ENCODE results near the gene PRRT2. TPM values are rescaled to one million over a fixed set of nuclear protein-coding genes. Genes with fewer than 3 reads are reported as not detected.
"Not testable (repeated sequence)": the region's sequence is repeated elsewhere in the genome, so short reads cannot be mapped to it uniquely, and the experiment has no call there.

Gene PRRT2
- total RNA-seq, 1 donor from 2014 or later, result 0.52 TPM

DNA sequence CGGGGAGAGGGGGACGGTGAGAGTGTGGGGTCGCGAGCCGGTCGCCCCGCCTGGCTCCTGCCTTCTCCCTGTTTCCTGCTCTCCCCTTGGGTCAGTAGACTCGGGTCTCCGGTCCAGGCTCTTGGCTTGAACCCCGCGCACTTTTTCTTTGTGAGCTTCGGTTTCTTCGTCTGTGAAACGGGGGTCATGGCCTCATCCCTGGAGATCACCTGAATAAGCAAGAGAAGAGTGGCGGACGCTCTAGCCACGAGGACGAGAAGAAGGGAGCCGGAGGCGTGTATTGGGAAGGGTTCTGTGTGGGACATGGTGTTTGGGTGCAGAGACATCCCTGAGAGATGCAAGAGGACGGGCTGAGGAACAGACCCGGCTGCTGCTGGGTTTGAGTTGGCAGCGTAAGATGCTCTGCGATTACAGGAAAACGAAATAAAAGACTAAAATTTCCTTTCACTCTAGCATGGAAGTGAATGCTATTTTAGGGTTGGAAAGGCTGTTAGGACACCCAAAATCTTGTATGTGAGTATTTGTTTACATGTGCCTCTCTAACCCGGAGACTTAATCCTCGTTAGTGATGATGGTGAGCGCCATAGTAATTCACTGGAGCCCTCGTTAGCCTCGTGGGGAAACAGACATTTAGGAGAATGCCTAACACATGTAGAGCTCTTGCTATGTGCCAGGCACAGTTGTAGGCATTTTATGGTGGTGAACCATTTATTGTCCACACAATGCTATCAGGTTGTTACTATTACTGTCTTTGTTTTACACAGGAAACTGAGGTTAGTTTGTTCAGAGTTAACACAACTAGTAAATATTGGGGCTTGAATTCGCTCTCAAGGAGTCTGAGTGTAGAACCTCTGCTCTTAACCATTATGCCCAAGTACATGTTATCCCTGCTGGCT is 20.8 kb upstream of the PRRT2 start:
- no peaks in the 10 kb centered on the region for H3K27me3 ChIP-seq (ENCODE audit: control insufficient read depth in 3 of 3, insufficient read depth in 3 of 3, low read length in 3 of 3)
- peak overlapping the region; percentile 83 to 93 (median 88) for H3K4me3 ChIP-seq (ENCODE audit: low read length in 3 of 3)
- H3K9ac ChIP-seq (ENCODE audit: low read depth in 1 of 3, low read length in 3 of 3), result peak overlapping the region; percentile 66 to 83 (median 80)
- H3K9me3 ChIP-seq (ENCODE audit: control insufficient read depth in 3 of 3, low read length in 3 of 3), result no peaks in the 10 kb centered on the region
- H3K36me3 ChIP-seq (ENCODE audit: control insufficient read depth in 3 of 3, insufficient read depth in 3 of 3, low read length in 3 of 3), result no peaks in the 10 kb centered on the region
- H3K27ac ChIP-seq (ENCODE audit: low read depth, low read length), result peak overlapping the region; percentile 29
- H3K4me1 ChIP-seq (ENCODE audit: control insufficient read depth in 3 of 3, insufficient read depth in 3 of 3, low read length in 3 of 3), result peaks cover 15 to 25% (median 16%) of the 10 kb centered on the region in 3 donors

DNA sequence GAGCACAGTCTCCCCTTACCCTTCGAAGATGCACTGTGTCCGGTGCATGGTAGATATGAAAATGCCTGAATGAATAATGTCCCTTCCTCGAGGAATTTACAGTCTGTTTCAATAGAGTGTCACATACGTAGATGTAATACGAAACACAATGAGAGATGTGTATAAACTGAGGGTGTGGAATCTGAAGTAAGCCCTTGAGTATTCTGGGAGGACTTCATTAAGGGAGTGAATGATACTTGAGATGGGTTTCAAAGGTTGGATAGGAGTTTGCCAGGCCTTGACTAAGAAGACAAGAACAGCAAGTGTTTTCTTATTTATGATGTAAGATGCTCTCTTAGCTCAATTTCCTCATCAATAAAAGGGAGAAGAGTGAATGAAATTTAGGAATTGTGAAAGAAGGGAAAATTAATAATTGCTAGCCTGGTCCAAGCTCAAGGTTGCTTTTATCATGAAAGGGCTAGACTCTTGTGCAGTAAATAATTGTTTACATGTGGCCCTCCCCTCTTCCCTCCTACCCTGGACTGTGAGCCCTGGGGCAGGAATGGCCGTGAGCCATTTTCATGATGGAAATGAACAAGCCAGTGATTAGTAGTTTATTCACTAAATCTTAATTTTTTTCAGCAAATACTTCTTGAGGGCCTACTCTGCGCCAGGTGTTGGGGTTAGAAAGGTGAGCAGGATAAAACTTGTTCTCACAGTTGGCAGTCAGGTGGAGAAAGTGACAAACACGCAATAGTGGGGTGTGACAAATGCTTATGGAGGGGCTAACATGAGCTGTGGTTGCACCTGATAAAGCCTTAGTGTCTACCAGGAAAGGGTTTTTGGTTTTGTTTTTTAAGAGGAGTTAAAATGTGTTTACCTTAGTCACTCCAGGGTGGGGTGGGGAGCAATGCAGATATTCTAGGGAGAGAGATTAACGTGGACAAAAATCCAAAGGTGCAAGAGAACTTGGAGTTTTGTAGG is 19.9 kb upstream of the PRRT2 start:
- no peak overlapping the region for H3K4me3 ChIP-seq (ENCODE audit: low read length in 3 of 3)
- H3K9ac ChIP-seq (ENCODE audit: low read depth in 1 of 3, low read length in 3 of 3), result no peak overlapping the region
- H3K27me3 ChIP-seq (ENCODE audit: control insufficient read depth in 3 of 3, insufficient read depth in 3 of 3, low read length in 3 of 3), result no peaks in the 10 kb centered on the region
- no peaks in the 10 kb centered on the region for H3K9me3 ChIP-seq (ENCODE audit: control insufficient read depth in 3 of 3, low read length in 3 of 3)
- no peak overlapping the region for H3K27ac ChIP-seq (ENCODE audit: low read depth, low read length)
- peaks cover 0 to 4% (median 3%) of the 10 kb centered on the region in 3 donors for H3K36me3 ChIP-seq (ENCODE audit: control insufficient read depth in 3 of 3, insufficient read depth in 3 of 3, low read length in 3 of 3)
- H3K4me1 ChIP-seq (ENCODE audit: control insufficient read depth in 3 of 3, insufficient read depth in 3 of 3, low read length in 3 of 3), result peaks cover 15 to 25% (median 16%) of the 10 kb centered on the region in 3 donors

DNA sequence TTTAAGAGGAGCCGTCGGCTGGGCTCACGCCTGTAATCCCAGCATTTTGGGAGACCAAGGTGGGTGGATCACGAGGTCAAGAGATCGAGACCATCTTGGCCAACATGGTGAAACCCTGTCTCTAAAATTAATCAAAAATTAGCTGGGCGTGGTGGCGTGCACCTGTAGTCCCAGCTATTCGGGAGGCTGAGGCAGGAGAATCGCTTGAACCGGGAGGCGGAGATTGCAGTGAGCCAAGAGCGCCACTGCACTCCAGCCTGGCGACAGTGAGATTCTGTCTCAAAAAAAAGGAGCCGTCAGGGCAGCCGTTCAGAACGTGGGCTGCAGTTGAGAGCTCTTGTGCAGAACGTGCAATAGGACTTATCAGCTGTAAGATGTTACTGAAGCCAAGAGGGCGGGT is 18.8 kb upstream of the PRRT2 start:
- H3K4me3 ChIP-seq (ENCODE audit: low read length in 3 of 3); H3K36me3 ChIP-seq (ENCODE audit: control insufficient read depth in 3 of 3, insufficient read depth in 3 of 3, low read length in 3 of 3); H3K9me3 ChIP-seq (ENCODE audit: control insufficient read depth in 3 of 3, low read length in 3 of 3); H3K27ac ChIP-seq (ENCODE audit: low read depth, low read length); H3K27me3 ChIP-seq (ENCODE audit: control insufficient read depth in 3 of 3, insufficient read depth in 3 of 3, low read length in 3 of 3); H3K9ac ChIP-seq (ENCODE audit: low read depth in 1 of 3, low read length in 3 of 3): not testable (repeated sequence)
- H3K4me1 ChIP-seq (ENCODE audit: control insufficient read depth in 3 of 3, insufficient read depth in 3 of 3, low read length in 3 of 3), result peaks cover 15 to 25% (median 16%) of the 10 kb centered on the region in 3 donors

DNA sequence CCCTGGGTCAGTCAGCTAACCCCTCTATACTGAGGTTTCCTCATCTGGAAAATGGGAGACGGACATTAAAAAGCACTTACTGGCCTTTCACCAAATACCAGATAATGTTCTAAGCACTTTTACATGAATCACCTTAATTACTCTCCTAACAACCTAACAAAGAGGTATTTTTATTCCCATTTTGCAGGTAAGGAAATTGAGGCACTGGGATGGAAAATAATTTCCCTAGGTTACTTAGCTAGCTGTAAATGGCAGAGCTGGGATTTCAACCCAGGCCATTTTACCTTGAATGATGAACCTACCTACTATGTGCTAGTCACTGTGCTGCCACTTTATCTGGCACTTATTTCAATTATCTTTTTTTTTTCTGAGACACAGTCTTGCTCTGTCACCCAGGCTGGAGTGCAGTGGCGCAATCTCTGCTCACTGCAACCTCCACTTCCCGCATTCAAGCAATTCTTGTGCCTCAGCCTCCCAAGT is 17.7 kb upstream of the PRRT2 start:
- Histone ChIP-seq H3K36me3 (ENCODE audit: control insufficient read depth in 3 of 3, insufficient read depth in 3 of 3, low read length in 3 of 3) (peaks cover 13 to 17% (median 17%) of the 10 kb centered on the region in 3 donors), H3K27me3 (ENCODE audit: control insufficient read depth in 3 of 3, insufficient read depth in 3 of 3, low read length in 3 of 3) (no peaks in the 10 kb centered on the region), H3K4me3 (ENCODE audit: low read length in 3 of 3) (no peak overlapping the region), H3K9ac (ENCODE audit: low read depth in 1 of 3, low read length in 3 of 3) (no peak overlapping the region), H3K9me3 (ENCODE audit: control insufficient read depth in 3 of 3, low read length in 3 of 3) (no peaks in the 10 kb centered on the region), H3K27ac (ENCODE audit: low read depth, low read length) (no peak overlapping the region), H3K4me1 (ENCODE audit: control insufficient read depth in 3 of 3, insufficient read depth in 3 of 3, low read length in 3 of 3) (peaks cover 15 to 25% (median 16%) of the 10 kb centered on the region in 3 donors)

DNA sequence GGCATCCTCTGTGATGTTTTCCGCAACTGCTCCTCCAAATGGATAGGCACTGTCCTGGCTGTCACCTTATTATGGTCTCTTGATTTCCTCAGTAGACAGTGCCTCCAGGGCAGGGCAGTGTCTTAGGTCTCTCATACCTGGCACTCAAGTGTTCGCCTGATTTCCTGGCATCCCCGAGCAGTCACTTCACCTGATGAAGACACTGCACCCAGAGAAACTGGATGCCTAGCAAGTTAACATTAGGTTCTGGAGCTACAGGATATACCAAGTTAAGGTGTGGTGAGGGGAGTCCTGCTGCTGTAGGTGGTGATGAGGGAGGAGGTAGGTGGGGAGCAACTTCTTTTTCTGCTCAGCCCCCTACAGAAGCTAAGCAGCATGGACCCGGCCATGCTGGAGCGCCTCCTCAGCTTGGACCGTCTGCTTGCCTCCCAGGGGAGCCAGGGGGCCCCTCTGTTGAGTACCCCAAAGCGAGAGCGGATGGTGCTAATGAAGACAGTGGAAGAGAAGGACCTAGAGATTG is 9.5 kb upstream of the PRRT2 start:
- Histone ChIP-seq H3K9ac (ENCODE audit: low read depth in 1 of 3, low read length in 3 of 3) (no peak overlapping the region), H3K27ac (ENCODE audit: low read depth, low read length) (no peak overlapping the region), H3K27me3 (ENCODE audit: control insufficient read depth in 3 of 3, insufficient read depth in 3 of 3, low read length in 3 of 3) (no peaks in the 10 kb centered on the region), H3K36me3 (ENCODE audit: control insufficient read depth in 3 of 3, insufficient read depth in 3 of 3, low read length in 3 of 3) (peaks cover 13 to 20% (median 17%) of the 10 kb centered on the region in 3 donors), H3K4me3 (ENCODE audit: low read length in 3 of 3) (no peak overlapping the region), H3K9me3 (ENCODE audit: control insufficient read depth in 3 of 3, low read length in 3 of 3) (no peaks in the 10 kb centered on the region), H3K4me1 (ENCODE audit: control insufficient read depth in 3 of 3, insufficient read depth in 3 of 3, low read length in 3 of 3) (peaks cover 13 to 20% (median 16%) of the 10 kb centered on the region in 3 donors)

DNA sequence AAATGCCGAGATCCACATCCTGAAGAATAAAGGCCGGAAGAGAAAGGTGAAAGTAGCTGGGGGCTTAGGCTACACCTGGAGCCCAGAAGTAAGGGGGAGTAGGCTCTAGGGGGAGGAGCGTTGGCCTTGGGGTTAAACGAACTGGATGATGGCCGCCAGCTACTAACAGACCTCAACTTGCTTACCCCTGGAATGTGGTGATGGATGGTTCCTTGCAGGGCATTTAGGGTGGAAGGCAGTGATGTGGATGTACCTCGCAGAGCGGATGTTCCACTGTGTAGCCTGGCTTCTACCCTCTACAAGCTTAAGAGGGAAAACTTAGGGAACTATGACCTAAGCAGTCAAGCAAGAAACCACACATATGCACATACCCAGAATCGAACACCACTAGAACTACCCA is 8.0 kb upstream of the PRRT2 start:
- peak overlapping the region; percentile 93 to 98 (median 96) for H3K4me3 ChIP-seq (ENCODE audit: low read length in 3 of 3)
- H3K36me3 ChIP-seq (ENCODE audit: control insufficient read depth in 3 of 3, insufficient read depth in 3 of 3, low read length in 3 of 3), result peaks cover 12 to 16% (median 15%) of the 10 kb centered on the region in 3 donors

DNA sequence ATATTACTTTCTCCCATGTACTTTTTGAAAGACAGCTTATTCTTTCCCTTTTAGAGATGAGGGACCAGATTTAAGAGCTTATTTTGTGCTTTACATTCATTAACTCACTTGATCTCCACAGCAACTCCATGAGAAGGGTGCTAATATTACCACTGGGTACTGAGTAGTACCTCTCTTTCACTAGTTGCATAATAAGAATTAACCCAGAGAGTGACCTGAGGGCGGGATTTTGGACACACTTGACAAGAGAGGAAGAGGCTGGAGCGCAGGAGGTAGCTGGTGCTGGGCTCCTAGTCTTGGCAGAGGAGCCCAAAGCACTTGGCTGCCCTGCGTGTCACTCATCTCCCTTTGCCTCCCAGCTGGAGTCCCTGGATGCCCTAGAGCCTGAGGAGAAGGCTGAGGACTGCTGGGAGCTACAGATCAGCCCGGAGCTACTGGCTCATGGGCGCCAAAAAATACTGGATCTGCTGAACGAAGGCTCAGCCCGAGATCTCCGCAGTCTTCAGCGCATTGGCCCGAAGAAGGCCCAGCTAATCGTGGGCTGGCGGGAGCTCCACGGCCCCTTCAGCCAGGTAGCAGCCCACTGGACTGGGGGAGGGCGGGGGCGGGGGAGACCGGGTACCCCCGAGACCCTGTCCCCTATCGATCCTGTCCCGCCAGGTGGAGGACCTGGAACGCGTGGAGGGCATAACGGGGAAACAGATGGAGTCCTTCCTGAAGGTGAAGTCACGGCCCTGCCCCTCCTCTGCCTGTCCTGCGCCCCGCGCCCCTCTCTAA is 7.3 kb upstream of the PRRT2 start:
- no peaks in the 10 kb centered on the region for H3K9me3 ChIP-seq (ENCODE audit: control insufficient read depth in 3 of 3, low read length in 3 of 3)
- H3K36me3 ChIP-seq (ENCODE audit: control insufficient read depth in 3 of 3, insufficient read depth in 3 of 3, low read length in 3 of 3), result peaks cover 11 to 16% (median 11%) of the 10 kb centered on the region in 3 donors
- peak overlapping the region; percentile 93 to 98 (median 96) for H3K4me3 ChIP-seq (ENCODE audit: low read length in 3 of 3)
- H3K27me3 ChIP-seq (ENCODE audit: control insufficient read depth in 3 of 3, insufficient read depth in 3 of 3, low read length in 3 of 3), result no peaks in the 10 kb centered on the region
- H3K27ac ChIP-seq (ENCODE audit: low read depth, low read length), result peak overlapping the region; percentile 96
- H3K9ac ChIP-seq (ENCODE audit: low read depth in 1 of 3, low read length in 3 of 3), result peak overlapping the region; percentile 97 to 99 (median 99)
- peaks cover 31 to 40% (median 36%) of the 10 kb centered on the region in 3 donors for H3K4me1 ChIP-seq (ENCODE audit: control insufficient read depth in 3 of 3, insufficient read depth in 3 of 3, low read length in 3 of 3)

More for the DNA sequence above, 8.0 kb upstream of the PRRT2 start:
- H3K27me3 ChIP-seq (ENCODE audit: control insufficient read depth in 3 of 3, insufficient read depth in 3 of 3, low read length in 3 of 3), result no peaks in the 10 kb centered on the region
- H3K9ac ChIP-seq (ENCODE audit: low read depth in 1 of 3, low read length in 3 of 3), result peak overlapping the region; percentile 97 to 99 (median 99)
- H3K9me3 ChIP-seq (ENCODE audit: control insufficient read depth in 3 of 3, low read length in 3 of 3), result no peaks in the 10 kb centered on the region
- peaks cover 28 to 35% (median 32%) of the 10 kb centered on the region in 3 donors for H3K4me1 ChIP-seq (ENCODE audit: control insufficient read depth in 3 of 3, insufficient read depth in 3 of 3, low read length in 3 of 3)
- peak overlapping the region; percentile 96 for H3K27ac ChIP-seq (ENCODE audit: low read depth, low read length)

DNA sequence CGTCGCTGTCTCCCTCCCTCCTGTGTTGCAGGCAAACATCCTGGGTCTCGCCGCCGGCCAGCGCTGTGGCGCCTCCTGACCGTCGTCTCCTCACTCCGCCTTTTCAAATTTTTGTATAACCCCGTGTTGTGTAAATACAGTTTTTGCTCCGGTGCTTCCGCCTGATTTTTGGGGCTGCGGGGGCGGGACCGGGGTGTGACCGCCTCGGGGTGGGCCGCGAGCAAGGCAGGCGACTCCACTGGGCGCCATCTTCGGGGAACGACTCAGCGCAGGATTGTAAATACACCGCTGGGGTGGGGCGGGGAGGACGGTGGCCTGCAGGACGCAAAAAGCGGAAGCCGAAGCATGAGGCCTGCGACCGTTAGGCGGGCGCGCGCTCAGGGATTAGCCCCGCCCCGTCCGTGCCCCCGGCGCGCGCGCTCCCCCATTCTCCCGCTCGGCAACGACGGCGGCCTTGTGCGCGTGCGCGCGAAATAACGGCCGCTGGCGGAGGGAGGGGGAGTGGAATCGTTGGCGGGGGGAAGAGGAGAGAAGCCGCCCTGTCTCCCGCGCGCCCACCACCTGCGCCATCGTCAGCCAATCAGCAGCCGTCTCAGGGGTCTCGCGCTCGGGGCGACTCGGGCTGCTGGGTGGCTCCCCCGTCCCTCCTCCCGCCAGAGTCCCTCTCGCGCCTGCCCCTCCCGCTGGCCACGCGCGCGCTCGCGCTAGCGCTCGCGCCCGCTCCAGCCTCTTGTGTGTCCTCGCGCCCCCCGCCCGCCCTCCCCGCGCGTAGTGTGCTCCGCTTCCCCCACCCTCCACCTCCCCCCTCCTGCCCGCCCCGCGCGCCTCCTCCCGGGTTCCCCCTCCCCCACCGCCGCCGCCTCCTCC is 6.5 kb upstream of the PRRT2 start:
- H3K4me3 ChIP-seq (ENCODE audit: low read length in 3 of 3), result peak overlapping the region; percentile 93 to 98 (median 96)
- H3K4me1 ChIP-seq (ENCODE audit: control insufficient read depth in 3 of 3, insufficient read depth in 3 of 3, low read length in 3 of 3), result peaks cover 39 to 49% (median 44%) of the 10 kb centered on the region in 3 donors
- peak overlapping the region; percentile 96 for H3K27ac ChIP-seq (ENCODE audit: low read depth, low read length)
- H3K27me3 ChIP-seq (ENCODE audit: control insufficient read depth in 3 of 3, insufficient read depth in 3 of 3, low read length in 3 of 3), result no peaks in the 10 kb centered on the region
- peaks cover 11 to 15% (median 14%) of the 10 kb centered on the region in 3 donors for H3K36me3 ChIP-seq (ENCODE audit: control insufficient read depth in 3 of 3, insufficient read depth in 3 of 3, low read length in 3 of 3)
- no peaks in the 10 kb centered on the region for H3K9me3 ChIP-seq (ENCODE audit: control insufficient read depth in 3 of 3, low read length in 3 of 3)
- peak overlapping the region; percentile 97 to 99 (median 99) for H3K9ac ChIP-seq (ENCODE audit: low read depth in 1 of 3, low read length in 3 of 3)
